Parathyroid adenoma (tissue), 2 donors: ENCODE results near the gene AGAP3.
A peak's percentile ranks its signal among the peaks of the same experiment; 100 is the strongest.

Experiments used
- H2AFZ ChIP-seq: fragments of 300-600 bp; sonication (generic); one replicate; pipeline ENCODE4 v1.7.0; 2017; ENCODE audit warnings: antibody characterized with exemption, mild to moderate bottlenecking
- H3K27ac ChIP-seq: fragments of 300-600 bp; sonication (generic); one replicate; pipeline ENCODE4 v1.7.0; 2017
- H3K27me3 ChIP-seq: fragments of 300-600 bp; sonication (generic); one replicate; pipeline ENCODE4 v1.7.0; 2017; ENCODE audit warnings: low read length; ENCODE audit not compliant: control insufficient read depth, insufficient read depth
- H3K36me3 ChIP-seq: fragments of 300-600 bp; sonication (generic); one replicate; pipeline ENCODE4 v1.7.0; 2017; ENCODE audit warnings: low read length; ENCODE audit not compliant: control insufficient read depth, insufficient read depth
- H3K4me1 ChIP-seq: fragments of 300-600 bp; sonication (generic); one replicate; pipeline ENCODE4 v1.7.0; 2017; ENCODE audit warnings: control low read depth
- H3K4me2 ChIP-seq: fragments of 300-600 bp; sonication (generic); one replicate; pipeline ENCODE4 v1.7.0; 2017; ENCODE audit warnings: low read length
- H3K4me3 ChIP-seq: fragments of 300-600 bp; sonication (generic); one replicate; pipeline ENCODE4 v1.7.0; 2017; ENCODE audit warnings: low read depth, low read length
- H3K79me2 ChIP-seq: fragments of 300-600 bp; sonication (generic); one replicate; pipeline ENCODE4 v1.7.0; 2017; ENCODE audit warnings: control low read depth
- H3K9ac ChIP-seq: fragments of 300-600 bp; sonication (generic); one replicate; pipeline ENCODE4 v1.7.0; 2017; ENCODE audit warnings: mild to moderate bottlenecking
- H3K9me3 ChIP-seq: fragments of 300-600 bp; sonication (generic); one replicate; pipeline ENCODE4 v1.7.0; 2017; ENCODE audit warnings: low read length; ENCODE audit not compliant: control insufficient read depth
- CTCF ChIP-seq: fragments of 300-600 bp; sonication (generic); IDR thresholded peaks from one replicate; pipeline ENCODE4 v1.7.0; 2017; ENCODE audit warnings: antibody characterized with exemption, mild to moderate bottlenecking
- donor health status: primary hyperparathyroidism.

The AGAP3 gene

DNA sequence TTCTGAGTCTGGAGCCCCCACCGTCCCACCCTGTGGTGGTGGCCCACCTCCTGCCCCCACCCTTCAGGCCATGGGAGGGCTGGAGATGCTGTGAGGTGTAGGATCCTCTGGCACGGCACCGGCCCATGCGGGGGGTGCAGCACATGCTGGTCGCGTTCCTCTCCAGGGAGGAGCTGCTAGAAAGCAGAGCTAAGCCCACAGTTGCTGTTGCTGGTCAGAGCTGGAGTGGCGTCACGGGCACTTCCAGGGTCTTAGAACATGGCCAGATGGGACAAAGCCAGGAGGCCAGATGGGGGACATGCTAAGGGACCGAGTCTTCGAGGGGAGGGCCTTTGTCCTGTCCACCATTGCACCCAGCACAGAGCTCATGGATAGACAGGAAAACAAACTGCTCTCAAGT is 21.6 kb downstream of the AGAP3 start:
- TF ChIP-seq CTCF = no peak
- H3K27ac ChIP-seq = no peak overlapping the region

GRCh38 chr7:151109094-151110048 is 23.1 kb downstream of the AGAP3 start:
- TF ChIP-seq CTCF = no peak
- peaks cover 9% of the 10 kb centered on the region for H3K4me1 ChIP-seq
- no peak overlapping the region for H3K9ac ChIP-seq
- no peaks in the 10 kb centered on the region for H3K27me3 ChIP-seq
- H3K79me2 ChIP-seq = peaks cover 56% of the 10 kb centered on the region
- H3K4me3 ChIP-seq = no peak overlapping the region
- H2AFZ ChIP-seq = no peak overlapping the region
- no peak overlapping the region for H3K4me2 ChIP-seq
- H3K9me3 ChIP-seq = no peaks in the 10 kb centered on the region
- no peaks in the 10 kb centered on the region for H3K36me3 ChIP-seq
- H3K27ac ChIP-seq = no peak overlapping the region

More for the DNA sequence above, 21.6 kb downstream of the AGAP3 start:
- Histone ChIP-seq H3K4me1 (no peaks in the 10 kb centered on the region), H3K9me3 (no peaks in the 10 kb centered on the region), H2AFZ (no peak overlapping the region), H3K9ac (no peak overlapping the region), H3K36me3 (no peaks in the 10 kb centered on the region), H3K4me2 (no peak overlapping the region), H3K79me2 (peaks cover 50% of the 10 kb centered on the region), H3K27me3 (no peaks in the 10 kb centered on the region), H3K4me3 (no peak overlapping the region)

DNA sequence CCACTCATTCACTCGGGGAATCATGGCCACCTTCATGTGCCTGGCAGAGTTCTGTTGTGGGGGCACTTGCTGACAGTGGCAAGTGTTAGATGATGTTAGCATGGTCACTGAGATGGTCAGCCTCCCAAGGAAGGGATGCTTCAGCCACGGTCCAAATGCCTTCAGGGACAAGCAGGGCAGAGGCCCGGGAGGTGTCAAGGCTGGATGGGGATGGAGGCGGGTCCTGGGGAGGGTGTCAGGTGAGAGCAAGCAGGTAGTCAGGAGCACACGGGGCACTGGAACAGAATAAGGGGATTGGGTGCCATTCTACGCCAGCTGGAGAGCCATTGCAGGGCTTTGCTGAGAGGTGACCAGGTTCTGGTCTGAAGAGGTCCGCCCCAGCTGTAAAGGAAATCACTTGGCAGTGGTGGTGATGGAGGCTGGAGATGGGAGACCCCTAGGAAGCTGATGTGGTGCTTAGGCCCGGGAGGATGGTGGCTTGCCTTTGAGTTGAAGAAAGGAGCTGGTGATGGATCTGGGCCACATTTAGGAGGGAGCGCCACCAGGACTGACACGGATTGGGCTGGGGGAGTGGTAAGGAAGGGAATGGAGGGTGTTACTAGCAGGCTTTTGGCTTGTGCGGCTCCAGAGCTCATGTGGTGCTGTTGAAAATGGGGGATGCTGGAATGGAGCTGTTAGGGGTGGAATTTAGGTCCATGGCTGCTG is 24.1 kb downstream of the AGAP3 start:
- H3K36me3 ChIP-seq = no peaks in the 10 kb centered on the region
- H3K4me2 ChIP-seq = no peak overlapping the region
- H3K79me2 ChIP-seq = peaks cover 48% of the 10 kb centered on the region
- no peak overlapping the region for H2AFZ ChIP-seq
- no peaks in the 10 kb centered on the region for H3K9me3 ChIP-seq
- no peaks in the 10 kb centered on the region for H3K27me3 ChIP-seq
- H3K4me3 ChIP-seq = no peak overlapping the region
- no peak for TF ChIP-seq CTCF
- no peak overlapping the region for H3K9ac ChIP-seq
- H3K4me1 ChIP-seq = peaks cover 9% of the 10 kb centered on the region
- no peak overlapping the region for H3K27ac ChIP-seq

DNA sequence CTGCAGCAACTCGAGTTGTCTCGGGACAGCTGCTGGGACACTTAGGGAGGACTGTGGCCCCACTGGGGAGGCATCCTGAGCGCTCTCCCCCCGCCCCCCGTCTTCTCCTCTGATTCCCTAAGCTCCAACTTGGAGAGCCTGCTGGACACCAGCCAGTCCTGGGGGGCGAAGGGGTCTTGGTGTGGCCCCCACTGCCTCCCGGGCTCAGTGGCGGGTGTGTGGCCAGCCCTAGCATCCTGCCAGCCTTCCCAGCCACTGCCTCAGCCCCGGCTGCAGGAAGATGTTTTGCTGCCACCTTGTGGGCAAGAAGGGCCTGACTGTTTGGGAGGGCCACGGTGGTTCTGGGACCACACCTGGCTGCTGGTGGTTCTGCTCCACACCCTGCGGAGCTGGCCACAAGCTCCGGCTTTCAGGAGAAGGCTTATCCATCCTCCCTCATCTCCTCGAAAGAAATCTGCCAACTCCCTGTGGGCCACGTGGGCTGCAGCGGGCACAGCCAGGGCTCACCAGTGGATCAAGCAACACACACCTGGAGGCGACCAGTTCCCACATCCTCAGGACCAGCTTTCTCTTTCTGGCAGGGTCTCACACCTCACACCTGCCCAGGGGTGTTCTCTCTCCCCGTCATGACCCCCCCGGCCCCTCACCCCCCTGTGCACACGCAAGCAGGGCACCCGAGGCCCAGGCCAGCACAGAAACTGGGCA is 24.8 kb downstream of the AGAP3 start:
- H3K4me2 ChIP-seq = no peak overlapping the region
- no peak overlapping the region for H2AFZ ChIP-seq
- no peak overlapping the region for H3K27ac ChIP-seq
- no peak overlapping the region for H3K4me3 ChIP-seq
- no peaks in the 10 kb centered on the region for H3K36me3 ChIP-seq
- peaks cover 53% of the 10 kb centered on the region for H3K79me2 ChIP-seq
- no peaks in the 10 kb centered on the region for H3K27me3 ChIP-seq
- H3K9me3 ChIP-seq = no peaks in the 10 kb centered on the region
- no peak overlapping the region for H3K9ac ChIP-seq
- TF ChIP-seq CTCF = peak; percentile 87
- H3K4me1 ChIP-seq = peaks cover 11% of the 10 kb centered on the region
